GM21528 (cell line): ENCODE data around the gene ARID5B.

Experiments
- ATAC-seq: cut with Tn5 transposase; IDR thresholded peaks from one replicate; pipeline ENCODE4 v1.9.1; 2021; ENCODE audit warnings: mild to moderate bottlenecking, moderate library complexity; ENCODE audit not compliant: unreplicated experiment, low FRiP score

The ARID5B gene

GRCh38 chr10:61984803-61985418 is 83.4 kb downstream of the ARID5B start:
- no peak for ATAC-seq

DNA sequence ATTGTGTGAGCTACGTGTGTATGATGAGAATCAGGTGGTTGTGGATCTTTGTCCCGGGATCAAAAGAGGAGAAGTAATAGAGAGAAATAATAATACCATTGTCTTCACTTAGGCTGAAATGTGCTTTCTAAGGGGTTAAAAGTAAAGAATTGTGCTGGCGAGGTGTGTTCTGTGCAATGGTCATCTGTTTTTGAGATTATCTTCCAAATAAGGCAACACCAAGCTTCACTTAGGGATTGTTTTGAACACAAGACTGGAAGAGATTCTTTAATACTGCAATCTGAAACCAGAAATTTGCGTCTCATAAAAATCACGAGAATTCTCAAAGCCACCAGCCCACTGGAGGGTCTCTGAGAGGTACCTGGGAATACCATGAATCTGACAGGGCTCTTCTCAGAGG is 84.2 kb downstream of the ARID5B start:
- no peak for ATAC-seq

DNA sequence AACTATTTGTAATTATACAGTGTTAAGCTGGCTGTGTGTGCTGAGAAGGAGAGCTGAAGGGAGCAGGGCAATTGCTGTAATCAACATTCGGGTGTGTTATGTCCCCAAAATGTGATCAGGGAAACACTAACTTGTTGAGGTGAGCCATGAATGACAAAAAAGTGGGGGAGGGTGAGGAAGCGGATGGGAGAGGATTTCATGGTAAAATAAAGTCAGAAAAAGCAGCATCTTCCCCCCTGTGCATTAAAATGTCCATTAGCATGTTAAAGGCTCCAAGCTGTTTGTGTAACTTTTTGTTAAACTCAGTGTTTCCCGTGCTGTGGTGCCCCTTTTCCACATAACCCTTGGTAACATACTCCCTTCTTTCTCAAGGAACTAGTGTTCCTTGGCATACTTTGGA is 84.9 kb downstream of the ARID5B start:
- no peak for ATAC-seq

DNA sequence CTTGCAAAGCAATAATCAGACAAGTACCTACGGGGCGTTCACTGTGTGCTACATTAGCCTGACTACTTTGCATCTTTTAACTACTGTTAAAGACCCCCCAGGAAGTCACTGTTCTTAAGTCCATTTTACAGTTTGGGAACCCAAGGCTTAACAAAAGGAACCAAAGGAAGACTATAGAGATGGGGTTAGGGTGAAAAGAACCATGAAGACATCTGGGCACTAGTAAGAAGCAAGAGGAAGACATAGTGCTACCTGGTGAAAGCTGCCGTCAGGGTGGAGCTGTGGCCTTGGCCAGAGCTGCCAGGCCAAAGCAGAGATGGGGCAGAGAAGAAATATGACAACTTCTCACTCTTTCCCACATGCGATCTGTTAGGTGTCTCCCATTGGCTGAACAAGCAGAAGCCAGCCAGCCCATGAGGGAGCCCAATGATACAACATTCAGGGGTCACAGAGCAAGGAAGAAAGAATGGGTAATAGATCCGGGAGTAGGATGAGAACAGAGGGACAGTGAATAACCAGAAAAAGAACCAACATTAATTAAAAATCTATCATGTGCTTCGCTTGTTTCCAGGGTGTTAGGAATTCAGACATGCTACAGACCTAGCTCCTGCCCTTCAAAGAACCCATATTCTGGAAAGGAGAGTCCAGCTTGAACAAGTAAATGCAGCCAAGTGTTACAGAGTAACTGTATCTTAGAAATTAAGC is 85.4 kb downstream of the ARID5B start:
- ATAC-seq, result no peak

- ATAC-seq, result peak; percentile 23
Measured at GRCh38 chr10:61987537-61987936, 86.0 kb downstream of the ARID5B start.

DNA sequence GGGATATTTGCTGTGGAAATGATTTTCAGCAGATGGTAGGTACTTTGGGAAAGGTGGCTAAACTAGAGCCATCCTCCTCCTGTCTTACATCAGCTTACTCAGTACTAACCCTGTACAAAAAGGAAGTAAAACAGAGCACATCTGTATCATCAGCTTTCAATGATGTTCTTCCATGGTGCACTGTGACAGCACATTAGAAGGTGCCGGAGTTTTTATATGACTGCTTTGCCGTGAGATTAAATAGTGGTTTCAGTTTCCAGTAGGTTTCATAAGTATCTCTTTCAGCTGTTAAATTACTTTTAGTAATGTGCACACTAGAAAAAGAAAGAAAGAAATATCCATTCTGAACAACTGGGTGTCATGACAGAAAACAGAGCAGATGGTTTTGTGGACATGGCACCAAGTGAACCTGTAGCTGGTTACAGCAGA is 86.5 kb downstream of the ARID5B start:
- ATAC-seq, result peak; percentile 98

DNA sequence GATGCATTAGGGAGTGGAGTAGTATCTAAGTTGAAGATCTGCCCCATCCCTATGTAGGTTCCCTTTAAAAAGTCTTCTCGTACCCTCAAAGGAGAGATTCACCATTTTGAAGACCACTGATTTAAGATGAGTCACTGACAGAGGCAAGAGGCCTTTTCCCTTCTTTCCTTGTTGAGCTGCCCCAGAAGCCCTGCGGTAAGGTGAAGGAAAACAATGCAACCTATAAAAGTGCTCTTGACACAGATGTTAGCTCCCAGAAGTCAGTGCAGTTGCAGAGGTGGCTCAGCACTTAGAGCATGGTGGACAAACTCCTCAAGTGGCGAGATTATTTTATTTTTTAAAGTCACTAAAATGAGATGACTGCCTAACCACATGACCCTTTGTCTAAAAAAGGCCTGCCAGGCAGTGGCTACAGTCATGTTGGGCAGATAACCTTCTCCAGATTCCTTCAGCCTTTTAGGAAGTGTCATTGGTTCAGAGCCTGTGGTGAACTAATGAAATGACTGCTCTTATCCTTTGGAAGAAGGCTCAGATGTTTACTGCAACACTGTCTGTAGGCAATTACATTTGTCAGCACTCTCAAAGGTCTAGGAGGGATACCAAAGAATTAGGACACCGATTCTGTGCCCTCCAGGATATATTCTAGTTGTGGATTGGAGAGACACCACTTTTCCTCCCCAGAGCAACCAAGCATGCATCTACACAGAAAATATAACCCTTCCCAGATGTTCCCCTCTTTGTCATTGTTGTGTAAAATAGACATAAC is 88.7 kb downstream of the ARID5B start:
- no peak for ATAC-seq

GRCh38 chr10:61990761-61991135 is 89.2 kb downstream of the ARID5B start:
- no peak for ATAC-seq

DNA sequence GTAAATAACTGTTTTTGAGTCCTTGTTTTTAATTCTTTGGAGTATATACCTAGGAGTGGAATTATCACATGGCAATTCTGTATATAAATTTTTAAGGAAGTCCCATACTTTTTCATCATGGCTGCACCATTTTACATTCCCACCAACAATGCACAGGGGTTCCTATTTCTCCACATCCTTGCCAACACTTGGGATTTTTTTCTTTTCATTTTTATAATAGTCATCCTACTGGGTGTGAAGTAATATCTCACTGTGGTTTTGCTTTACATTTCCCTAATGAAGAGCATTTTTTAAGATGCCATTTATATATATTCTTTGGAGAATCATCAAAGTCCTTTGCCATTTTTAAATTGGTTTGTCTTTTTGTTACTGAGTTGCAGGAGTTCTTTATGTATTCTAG is 89.7 kb downstream of the ARID5B start:
- ATAC-seq, result no peak

GRCh38 chr10:61992059-61992460 is 90.6 kb downstream of the ARID5B start:
- ATAC-seq, result no peak

GRCh38 chr10:61992671-61993668 is 91.5 kb downstream of the ARID5B start:
- peak; percentile 31 for ATAC-seq

DNA sequence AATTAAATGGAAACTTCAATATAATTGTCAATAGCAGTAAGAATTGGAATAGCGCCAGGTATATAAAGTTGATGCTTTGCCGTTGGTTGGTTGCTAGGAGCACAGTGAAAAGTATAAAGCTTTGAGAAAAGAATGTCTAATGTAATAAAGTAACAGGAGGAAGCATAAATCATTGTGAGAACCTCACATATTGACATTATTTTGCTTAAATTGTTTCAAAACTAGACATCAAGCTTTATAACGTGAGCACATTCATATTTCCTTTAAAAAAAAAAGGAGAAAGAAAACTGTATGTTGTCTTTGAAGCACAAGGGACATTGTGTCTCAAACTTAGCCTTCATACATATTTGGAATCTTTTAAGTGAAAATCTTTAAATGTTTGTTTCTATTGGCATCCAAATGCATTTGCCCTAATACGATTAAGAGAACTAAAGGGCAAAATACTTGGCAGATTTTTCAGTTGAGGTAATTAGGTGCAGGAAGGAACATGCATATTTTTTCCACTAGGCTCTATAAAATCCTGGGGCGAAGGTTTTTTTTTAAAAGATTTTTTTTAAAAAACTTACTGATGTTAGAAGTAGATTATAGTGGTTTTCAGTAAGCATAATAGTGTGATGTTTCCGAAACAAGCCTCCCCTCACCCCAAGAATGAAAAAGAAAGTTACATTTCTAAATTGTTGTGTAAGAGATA is 92.4 kb downstream of the ARID5B start:
- ATAC-seq, result no peak

DNA sequence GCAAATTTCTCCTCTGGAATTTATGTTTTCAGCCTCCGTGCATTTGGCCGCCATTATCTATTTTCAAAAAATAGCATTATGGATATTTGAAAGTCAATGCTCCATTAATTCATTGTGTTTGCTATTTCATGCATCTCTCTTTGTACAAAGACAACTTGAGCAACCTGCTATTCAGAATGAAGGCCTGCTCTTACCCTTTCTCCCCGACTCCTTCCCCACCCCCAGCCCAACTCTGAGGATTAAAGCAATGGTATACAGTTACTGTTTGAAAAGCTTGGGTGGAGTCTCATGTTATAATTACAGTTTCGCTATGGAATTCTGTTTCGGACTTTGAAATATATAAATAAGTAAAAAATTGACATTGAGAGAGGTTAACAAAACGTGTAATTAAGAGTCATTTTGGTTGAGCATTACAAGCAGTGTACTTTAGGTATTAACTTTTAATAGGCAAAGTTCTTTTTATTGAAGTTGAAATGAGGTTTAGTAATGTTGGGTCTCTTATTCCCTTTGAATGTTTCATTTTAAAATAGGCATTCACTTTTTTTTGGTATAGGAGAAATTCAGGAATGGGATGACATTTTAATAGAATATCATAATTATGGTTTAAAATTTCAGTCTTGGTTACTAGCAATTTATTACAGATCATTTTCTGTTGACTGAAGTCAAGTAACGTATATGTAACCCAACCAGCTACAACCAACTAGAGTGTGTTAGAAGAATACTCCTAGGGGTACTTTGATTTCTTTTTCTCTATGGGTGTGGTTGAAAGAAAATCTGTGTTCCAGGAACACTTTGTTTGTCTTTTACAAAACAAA is 93.1 kb downstream of the ARID5B start:
- no peak for ATAC-seq

DNA sequence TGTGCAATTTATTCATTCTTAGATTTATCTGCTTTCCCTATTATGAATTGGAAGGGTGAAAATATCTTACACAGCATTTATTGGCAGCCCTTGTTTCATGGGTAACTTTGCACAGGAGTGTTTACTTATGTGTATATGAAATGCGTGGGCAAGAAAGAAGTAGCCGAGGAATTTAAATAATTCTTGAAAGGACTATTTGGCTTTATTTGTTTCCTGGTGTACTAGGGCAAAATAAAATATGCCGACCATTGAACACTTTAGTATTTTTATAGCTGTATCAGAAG is 93.7 kb downstream of the ARID5B start:
- ATAC-seq, result no peak

GRCh38 chr10:61998937-61999336 is 97.4 kb downstream of the ARID5B start:
- no peak for ATAC-seq

- peak; percentile 82 for ATAC-seq
Measured at GRCh38 chr10:62000037-62000603, 98.6 kb downstream of the ARID5B start.

DNA sequence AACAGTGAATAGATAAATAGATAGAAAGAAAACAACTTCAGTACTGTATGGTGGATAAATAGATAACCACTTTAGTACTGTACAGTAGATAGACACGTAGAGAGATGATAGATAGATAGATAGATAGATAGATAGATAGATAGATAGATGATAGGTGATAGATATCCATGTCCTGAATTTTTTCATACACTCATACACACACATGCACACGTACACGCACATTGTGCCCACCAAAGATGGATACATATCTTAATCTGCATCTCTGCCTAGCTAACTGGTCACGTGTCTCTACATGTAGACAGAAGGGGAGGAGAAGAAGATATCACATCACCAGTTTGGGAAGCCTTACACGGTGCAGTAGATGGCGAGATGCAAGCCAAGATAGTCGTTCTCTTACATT is 99.2 kb downstream of the ARID5B start:
- ATAC-seq, result no peak

DNA sequence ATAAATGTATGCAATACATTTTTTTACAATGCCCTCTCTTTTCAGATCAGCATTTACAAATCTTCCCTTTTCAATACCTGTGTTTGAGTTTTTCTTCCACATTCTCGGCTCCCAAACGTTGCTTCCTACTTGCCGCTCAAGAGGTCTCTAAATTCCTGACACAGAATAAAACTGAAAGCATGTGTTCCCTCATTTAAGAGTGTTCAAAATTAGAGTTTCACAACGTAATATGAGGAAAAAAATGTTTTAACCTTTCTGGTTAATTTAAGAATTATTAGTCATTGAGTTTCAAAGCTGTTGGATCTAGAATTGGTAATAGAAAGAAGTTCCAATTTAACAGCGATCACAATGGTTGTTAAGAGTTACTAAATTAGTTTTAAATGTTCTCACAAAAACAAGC is 100.4 kb downstream of the ARID5B start:
- ATAC-seq, result no peak

DNA sequence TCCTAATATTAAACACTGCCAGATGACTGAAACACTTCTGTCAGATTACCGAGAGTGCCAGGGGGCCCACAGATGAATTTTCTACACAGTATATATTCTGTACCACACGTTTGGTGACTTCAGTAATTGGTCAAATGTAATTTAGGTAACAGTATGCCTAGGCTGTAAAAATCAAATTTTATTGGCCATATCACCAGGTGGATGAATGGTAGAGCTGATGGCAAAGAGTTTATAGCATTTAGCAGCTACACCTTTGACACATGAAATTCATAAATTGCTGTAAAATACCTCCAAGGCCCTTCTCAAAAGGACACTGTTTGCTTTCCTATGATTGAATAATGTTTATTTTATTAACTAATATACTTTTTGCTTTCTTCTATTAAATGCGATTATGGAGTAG is 101.3 kb downstream of the ARID5B start:
- no peak for ATAC-seq
